GM12875 (cell line): ENCODE measurements around the gene SLC26A11.
"Not testable (repeated sequence)": the region's sequence is repeated elsewhere in the genome, so short reads cannot be mapped to it uniquely, and the experiment has no call there.

Experiments
- H3K4me3 ChIP-seq: one replicate; pipeline ENCODE4 v1.5.1; 2011; ENCODE audit warnings: low read depth, low read length, control low read depth
- CTCF ChIP-seq: IDR thresholded peaks from 2 replicates; pipeline ENCODE4 v1.5.1; 2011; ENCODE audit warnings: low read depth, mild to moderate bottlenecking, control low read depth, inconsistent platforms, low read length, moderate library complexity, borderline replicate concordance; ENCODE audit not compliant: insufficient read depth

The SLC26A11 gene

GRCh38 chr17:80297996-80298560 lies 77.9 kb downstream of the SLC26A11 start:
- H3K4me3 ChIP-seq = no peak overlapping the region
- TF ChIP-seq CTCF = no peak

GRCh38 chr17:80299350-80300100 lies 79.3 kb downstream of the SLC26A11 start:
- not testable (repeated sequence) for H3K4me3 ChIP-seq

- not testable (repeated sequence) for H3K4me3 ChIP-seq
Measured at GRCh38 chr17:80300756-80301155, 80.5 kb downstream of the SLC26A11 start.
